ENCODE data around the gene TMEM115. TPM values are rescaled to one million over a fixed set of nuclear protein-coding genes. Genes with fewer than 3 reads are reported as not detected.

Gene TMEM115
- total and polyA plus RNA-seq, 9 of the 15 experiments (the other 6 are each of a cell fraction or from before 2014, with no cell fraction given) = 1.6 to 26.9 (median 14.1) TPM

DNA sequence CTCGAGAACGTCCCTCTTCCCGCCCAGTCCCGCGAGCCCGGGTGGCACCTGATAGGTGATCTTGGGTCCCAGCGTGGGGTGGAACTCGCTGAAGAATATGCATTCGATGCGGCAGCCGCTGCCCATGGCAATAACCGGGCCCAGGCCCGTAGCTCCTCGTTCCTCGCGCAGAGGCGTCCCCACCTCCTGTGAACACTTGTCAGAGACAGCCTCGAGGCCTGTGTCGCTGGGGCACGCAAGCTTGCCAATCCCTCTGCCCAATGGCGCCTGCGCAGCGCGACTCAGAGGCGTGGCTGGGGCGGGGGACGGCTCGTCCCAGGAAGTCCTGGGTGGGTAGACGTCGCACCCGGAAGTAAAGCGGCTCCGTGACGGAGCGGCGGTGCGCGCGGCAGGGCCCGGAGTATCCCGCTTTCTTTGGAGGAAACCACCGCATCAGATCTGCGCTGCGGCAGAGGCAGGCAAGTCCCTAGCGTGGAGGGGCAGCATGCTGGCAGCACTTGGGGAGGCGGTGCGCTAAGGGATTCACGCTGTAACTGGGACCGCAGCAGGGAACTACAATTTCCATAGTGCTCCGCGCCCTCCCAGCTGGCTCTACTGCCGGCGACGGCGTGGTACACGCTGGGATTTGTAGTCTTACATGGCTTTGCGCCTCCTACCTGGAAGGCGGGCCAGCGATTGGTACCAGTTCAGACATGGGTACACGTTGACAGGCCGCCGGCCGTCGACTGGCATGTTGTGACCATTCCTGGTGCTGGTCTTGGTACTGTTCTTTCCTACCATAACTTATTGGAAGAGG lies 8.6 kb downstream of the TMEM115 start, which contains the start of the genes CYB561D2 and NPRL2 (continued):
- no peak; the same call in 1 of the 2 replicates for TF ChIP-seq CREB3 (tag; conservative IDR thresholded peaks at IDR 0.05; ENCODE audit: low read depth)
- no peak for TF ChIP-seq NR3C1 (CRISPR knock-in tag; IDR thresholded peaks at IDR 0.05)
- TF ChIP-seq KAT7 (CRISPR knock-in tag; IDR thresholded peaks at IDR 0.05; ENCODE audit: borderline replicate concordance) = 0 out of 2 replicates have a peak, but pooled peaks have one; percentile 37
- TF ChIP-seq, protein P1, sequence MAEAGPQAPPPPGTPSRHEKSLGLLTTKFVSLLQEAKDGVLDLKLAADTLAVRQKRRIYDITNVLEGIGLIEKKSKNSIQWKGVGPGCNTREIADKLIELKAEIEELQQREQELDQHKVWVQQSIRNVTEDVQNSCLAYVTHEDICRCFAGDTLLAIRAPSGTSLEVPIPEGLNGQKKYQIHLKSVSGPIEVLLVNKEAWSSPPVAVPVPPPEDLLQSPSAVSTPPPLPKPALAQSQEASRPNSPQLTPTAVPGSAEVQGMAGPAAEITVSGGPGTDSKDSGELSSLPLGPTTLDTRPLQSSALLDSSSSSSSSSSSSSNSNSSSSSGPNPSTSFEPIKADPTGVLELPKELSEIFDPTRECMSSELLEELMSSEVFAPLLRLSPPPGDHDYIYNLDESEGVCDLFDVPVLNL (CRISPR knock-in tag; IDR thresholded peaks at IDR 0.05; ENCODE audit: low read depth) = no peak
- TF ChIP-seq ZBTB43 (CRISPR knock-in tag; IDR thresholded peaks at IDR 0.05) = no peak
- TF ChIP-seq BRF2 (IDR thresholded peaks at IDR 0.05; ENCODE audit: borderline replicate concordance, insufficient read depth, insufficient read length) = no peak
- TF ChIP-seq MAFK (IDR thresholded peaks at IDR 0.05; ENCODE audit: low read length) = no peak
- no peak for TF ChIP-seq TAF7 (tag; IDR thresholded peaks at IDR 0.05)
- TF ChIP-seq ETS1 (conservative IDR thresholded peaks at IDR 0.05; ENCODE audit: control insufficient read depth, low read depth, low read length) = peak; percentile 99
- no peak for TF ChIP-seq CHD4 (IDR thresholded peaks at IDR 0.05; ENCODE audit: insufficient read depth, insufficient replicate concordance, low read depth, low read length, poor library complexity, severe bottlenecking)
- no peak for TF ChIP-seq ZNF280B (CRISPR knock-in tag; IDR thresholded peaks at IDR 0.05)
- peak; percentile 88 for TF ChIP-seq NR2C2 (CRISPR knock-in tag; IDR thresholded peaks at IDR 0.05)
- TF ChIP-seq NR2C2 (tag; IDR thresholded peaks at IDR 0.05) = peak; percentile 98
- no peak for TF ChIP-seq EHMT2 (IDR thresholded peaks at IDR 0.05)
- TF ChIP-seq TBL1XR1 (IDR thresholded peaks at IDR 0.05; ENCODE audit: low read length in 2 of 2) = no peak
- TF ChIP-seq MED1 (CRISPR knock-in tag; IDR thresholded peaks at IDR 0.05; ENCODE audit: borderline replicate concordance) = no peak
- no peak for TF ChIP-seq PHB2 (IDR thresholded peaks at IDR 0.05; ENCODE audit: low read depth)
- no peak for TF ChIP-seq ZNF212 (CRISPR knock-in tag; IDR thresholded peaks at IDR 0.05)
- TF ChIP-seq KLF10 (CRISPR knock-in tag; IDR thresholded peaks at IDR 0.05) = no peak
- peak; percentile 70 for TF ChIP-seq PHF20 (IDR thresholded peaks at IDR 0.05; ENCODE audit: partially characterized antibody)
